ENCODE data around the gene FAM20C. TPM values are rescaled to one million over a fixed set of nuclear protein-coding genes. Genes with fewer than 3 reads are reported as not detected.

FAM20C gene
- total RNA-seq, 1 donor from 2014 or later, result 18.5 TPM

DNA sequence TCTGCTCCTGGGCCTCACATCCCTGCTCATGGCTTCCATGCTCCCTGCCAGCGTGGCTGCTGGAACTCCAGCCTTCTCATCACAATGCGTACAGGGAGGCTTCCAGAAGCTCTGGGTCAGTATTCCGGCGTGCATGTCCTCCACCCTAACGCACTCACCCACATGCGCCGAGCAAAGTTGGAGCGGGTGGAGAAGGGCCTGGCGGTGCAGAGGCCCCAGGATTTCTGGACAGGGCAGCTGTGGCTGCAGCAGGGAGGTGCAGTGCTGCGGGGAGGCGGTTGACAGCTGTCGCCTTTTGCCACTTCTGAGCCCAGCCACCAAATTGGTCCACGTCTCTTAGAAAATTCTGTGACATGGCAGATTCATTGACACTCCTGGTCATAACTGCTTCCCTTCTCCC lies 33.6 kb upstream of the FAM20C start:
- no peak for DNase-seq (ENCODE audit: extremely low read depth, low read depth, low spot score)

DNA sequence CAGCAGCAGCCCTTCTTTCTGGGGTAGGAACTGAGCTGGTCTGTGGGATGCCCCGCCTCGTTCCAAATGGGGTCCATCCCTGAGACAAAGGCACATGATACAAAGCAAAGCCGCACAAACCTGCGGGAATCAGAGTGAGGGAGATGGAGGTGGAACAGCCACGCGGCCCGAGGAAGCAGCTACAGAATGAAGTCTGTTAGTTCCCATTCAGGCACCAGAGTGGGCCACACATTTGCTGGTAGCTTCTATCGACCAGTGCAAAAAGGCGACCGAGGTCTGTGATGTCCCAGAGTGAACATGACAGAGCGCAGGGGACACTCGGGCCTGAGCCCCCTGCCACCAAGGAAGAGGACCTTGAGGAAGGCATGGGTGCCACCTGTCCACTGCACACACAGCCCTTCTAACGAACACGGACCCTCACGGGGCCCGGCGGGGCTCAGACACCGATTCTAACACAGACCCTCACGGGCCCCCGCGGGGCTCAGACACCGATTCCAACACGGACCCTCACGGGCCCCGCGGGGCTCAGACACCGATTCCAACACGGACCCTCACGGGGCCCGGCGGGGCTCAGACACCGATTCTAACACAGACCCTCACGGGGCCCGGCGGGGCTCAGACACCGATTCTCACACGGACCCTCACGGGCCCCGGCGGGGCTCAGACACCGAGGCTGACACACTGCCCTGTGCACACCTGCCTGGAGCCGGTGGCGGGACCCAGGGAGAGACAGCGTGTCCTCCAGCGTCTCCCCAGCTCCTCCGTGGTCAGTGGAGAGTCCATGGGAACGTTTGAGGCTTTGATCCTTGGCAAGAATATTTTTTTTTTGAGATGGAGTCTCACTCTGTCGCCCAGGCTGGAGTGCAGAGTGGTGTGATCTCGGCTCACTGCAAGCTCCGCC lies 32.8 kb upstream of the FAM20C start:
- DNase-seq (ENCODE audit: extremely low read depth, low read depth, low spot score), result no peak

GRCh38 chr7:160958-161725 lies 31.2 kb upstream of the FAM20C start:
- no peak for DNase-seq (ENCODE audit: extremely low read depth, low read depth, low spot score)

- DNase-seq (ENCODE audit: extremely low read depth, low read depth, low spot score), result no peak
Observed at GRCh38 chr7:162632-163297, 29.6 kb upstream of the FAM20C start.

GRCh38 chr7:163298-163695 lies 29.1 kb upstream of the FAM20C start:
- DNase-seq (ENCODE audit: extremely low read depth, low read depth, low spot score), result no peak

DNA sequence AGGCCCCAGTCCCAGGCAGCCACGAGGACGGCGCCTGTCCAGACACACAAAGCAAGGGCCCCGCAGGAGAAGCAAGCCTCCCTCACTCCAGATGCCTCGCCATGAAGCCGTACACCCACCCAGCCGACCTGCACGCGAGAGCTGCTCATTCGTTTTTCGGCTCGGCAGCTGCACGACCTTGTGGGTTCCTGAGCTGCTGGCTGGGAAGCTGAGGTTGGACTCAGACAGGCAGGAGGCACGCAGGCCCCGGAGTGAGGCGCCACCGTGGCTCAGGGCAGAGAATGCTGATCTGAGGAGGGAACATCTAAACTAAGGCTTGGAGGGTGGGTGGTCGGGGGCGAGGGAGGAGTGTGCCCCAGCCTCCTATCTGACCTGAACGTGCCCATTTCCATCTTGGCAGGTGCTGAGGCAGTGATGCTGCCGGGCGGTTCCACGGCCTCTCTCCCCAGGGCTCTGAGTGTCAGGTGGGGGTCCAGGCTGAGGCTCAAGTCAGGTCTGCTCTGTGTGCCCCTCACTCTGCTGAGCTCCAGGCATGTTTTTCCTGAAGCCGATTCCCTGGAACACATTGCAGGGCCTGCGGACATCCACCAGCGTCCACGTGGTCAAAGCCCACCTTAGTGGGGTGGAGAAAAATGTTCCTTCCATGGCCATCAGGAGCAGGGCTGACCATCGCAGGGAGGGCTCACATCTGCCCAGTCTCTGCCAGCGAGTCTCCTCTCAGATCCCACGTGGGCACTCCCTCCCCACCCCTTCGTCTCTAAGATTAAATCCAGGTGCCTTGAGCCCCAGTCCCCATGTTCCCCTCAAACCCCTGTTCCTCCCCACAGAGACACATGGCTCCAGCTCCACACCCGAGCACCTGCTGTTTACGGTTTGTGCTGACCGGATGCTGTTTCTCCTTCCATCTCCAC lies 28.1 kb upstream of the FAM20C start:
- no peak for DNase-seq (ENCODE audit: extremely low read depth, low read depth, low spot score)

DNA sequence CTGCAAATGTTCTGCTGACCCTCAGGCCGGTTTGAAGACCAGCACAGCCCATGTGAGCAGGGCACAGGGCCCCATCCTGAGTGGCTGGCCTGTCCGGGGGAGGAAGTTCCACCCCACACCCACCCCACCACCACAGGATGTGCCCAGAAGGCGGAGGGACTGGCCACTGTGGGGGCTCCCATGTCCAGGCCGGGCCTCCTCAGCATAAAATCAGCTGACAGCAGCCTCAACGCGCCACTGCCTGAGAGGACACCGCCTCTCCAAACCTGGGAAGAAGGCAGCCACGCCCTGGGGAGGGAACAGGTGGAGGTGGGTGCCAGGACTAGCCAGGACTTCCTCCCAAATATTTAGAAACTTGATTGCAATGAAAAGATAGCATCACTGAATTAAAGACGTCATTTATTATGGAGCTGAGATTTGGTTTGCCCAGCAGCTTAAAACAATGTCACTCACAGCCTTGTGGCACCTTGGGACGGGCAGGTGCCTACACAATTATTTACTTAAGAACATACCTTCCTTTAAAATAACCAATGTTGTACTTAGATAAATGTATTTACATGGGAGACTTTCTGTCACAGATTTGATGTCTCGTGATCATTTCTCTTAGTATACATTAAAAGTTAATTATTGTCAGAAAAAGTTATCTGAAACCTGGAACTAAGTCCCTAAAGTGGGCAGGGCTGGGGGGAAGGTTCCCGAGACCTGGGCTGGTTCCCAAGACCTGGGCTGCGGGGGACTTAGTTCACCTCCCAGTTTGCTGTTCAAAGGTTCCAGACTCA lies 27.3 kb upstream of the FAM20C start:
- no peak for DNase-seq (ENCODE audit: extremely low read depth, low read depth, low spot score)

- DNase-seq (ENCODE audit: extremely low read depth, low read depth, low spot score), result no peak
Observed at GRCh38 chr7:165661-166337, 26.6 kb upstream of the FAM20C start.

- DNase-seq (ENCODE audit: extremely low read depth, low read depth, low spot score), result no peak
Observed at GRCh38 chr7:166338-167060, 25.9 kb upstream of the FAM20C start.

DNA sequence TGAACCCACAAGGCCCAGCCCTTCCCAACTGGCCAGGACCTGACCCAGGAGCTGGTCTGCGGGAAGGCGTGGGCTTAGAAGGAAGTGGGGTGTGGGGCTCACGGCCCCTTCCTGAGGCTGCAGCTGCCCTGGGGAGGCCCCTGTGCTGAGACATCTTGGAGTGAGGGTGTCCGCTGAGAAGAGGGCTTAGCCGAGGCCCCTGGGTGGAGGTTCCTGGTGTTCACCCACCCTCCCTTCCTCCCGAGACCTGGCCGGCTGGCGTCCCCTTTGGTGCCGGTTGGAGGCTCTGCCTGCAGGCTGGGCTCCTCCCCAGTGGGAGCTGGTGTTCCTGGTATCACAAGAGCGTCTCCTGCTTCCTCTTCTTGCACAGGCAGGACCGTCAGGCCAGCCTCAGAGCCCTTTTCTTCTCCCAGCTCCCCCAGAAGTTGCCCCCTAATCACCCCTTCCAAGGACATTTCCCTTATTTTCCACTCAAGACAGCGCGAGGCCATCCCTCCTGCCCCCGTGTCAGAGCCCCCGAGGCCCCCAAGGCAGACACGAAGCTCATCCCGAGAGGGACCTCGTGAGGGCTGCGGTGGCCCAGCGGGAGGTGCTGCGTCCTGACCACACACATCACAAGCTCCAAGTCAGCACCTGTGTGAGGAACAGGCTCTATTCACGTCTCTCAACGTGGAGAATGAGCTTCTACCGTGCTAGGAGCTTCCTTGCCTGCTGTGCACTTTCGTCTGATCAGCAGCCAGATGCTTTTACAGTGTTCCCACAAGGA lies 25.1 kb upstream of the FAM20C start:
- no peak for DNase-seq (ENCODE audit: extremely low read depth, low read depth, low spot score)

GRCh38 chr7:167976-168791 lies 24.2 kb upstream of the FAM20C start:
- DNase-seq (ENCODE audit: extremely low read depth, low read depth, low spot score), result no peak

DNA sequence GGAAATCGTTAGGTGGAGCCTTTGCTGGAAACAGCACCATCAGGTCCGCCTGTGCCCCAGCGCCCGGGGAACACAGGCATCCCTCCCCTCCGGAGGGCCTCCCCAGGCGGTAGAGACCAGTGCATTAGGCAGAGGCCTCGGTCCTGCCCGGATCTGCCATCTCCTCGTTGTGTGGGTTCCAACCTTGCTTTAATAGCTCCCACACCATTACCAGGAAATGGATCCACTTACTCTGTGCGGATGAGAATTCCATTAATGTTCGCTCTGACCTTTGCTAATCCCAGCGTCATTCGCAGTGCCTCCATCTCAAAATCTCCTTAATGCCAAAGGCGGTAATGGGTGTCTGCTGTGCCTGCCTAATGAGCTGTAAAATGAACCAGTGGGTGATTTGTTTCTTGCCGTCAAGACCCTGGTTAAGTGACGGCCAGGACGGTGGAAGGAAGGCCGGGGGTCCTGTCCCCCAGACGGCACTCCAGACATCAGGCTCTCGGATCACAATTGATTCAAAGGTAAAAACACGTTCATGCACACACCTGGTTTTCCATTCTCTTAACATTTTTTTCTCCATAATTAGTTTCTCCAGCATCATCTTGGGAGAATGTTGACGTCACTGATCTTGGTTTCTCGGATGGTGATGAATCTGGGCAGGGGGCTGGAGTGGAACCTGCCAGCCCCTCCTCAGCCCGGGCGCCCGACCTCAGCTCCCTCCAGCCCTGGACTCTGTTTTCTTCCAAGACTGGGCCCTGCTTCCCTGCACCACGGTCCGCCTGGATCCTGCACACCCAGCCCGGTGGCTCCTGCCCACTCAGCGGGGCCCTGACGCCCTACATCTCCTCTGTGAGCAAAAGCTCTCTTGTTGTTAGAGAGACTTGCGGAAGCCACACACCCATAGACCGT lies 22.8 kb upstream of the FAM20C start:
- no peak for DNase-seq (ENCODE audit: extremely low read depth, low read depth, low spot score)

DNA sequence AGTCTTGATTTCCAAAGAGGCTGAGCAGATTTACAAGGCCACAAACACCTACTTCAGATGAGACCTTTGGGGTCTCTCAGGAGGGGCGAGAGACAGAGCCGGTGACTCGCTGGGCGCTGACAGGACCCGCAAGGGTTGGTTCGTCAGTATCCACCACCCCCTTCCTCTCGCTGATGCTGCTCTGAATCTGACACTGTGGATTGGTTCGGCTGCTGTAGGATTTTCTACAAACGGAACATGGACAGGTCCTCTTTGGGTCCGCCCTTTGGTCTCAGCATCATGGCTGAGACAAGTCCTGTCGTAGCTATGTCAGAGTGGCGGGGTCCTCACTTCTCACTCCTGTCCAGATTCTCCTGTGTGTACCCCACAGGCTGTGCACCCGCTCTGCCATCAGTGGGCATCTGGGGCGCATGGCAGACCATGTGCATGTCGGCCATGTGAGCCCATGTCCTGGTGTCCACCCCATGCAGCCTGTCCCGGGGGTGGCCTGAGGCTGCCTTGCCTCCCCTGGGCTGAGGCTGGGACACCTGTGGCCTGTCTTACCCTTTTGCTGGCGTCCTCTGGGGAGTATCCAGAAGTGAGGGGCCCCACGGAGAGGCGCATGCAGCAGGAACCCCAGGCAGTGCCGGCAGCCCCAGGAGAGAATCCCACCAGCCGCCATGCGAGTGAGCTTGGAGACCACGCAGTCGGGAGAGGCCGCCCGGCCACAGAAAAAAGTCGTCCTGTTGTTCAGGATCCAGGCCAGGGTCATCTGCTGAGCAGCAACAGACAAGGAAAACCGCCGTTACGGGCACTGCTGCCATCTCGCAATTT lies 21.6 kb upstream of the FAM20C start:
- DNase-seq (ENCODE audit: extremely low read depth, low read depth, low spot score), result no peak

DNA sequence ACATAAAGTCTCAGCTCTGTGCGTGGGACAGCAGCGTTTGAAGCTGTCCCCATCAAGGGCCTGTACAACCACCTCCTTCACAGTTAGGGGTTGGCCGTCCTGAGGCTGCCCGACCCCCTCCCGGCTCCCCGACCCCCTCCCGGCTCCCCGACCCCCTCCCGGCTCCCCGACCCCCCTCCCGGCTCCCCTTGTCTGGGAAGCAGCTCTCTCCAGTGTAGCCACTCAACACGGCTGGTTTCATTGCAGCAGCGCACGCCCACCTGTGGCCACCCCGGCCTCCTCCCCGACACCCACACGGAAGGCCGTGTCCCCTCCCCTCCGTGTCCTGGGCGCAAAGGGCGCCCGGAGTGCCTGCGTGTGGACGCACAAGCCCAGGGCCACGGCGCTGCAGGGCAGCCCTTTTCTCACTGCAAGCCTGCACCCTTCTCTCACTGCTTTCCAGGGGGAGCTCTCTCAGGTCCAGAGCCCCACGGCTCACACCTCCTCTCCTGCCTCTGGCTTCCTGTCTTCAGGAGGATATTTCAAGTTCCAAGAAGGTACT lies 20.9 kb upstream of the FAM20C start:
- no peak for DNase-seq (ENCODE audit: extremely low read depth, low read depth, low spot score)
